KG1 (cell line): Measurements from ENCODE around the gene IQCE.
"Not testable (repeated sequence)": the region's sequence is repeated elsewhere in the genome, so short reads cannot be mapped to it uniquely, and the experiment has no call there.

Source experiments
- DNase-seq: peaks from one replicate; lab custom pipeline; 2025; lab: John Stamatoyannopoulos, UW

The IQCE gene

GRCh38 chr7:2582006-2582735 is 23.4 kb downstream of the IQCE start:
- no peak for DNase-seq

DNA sequence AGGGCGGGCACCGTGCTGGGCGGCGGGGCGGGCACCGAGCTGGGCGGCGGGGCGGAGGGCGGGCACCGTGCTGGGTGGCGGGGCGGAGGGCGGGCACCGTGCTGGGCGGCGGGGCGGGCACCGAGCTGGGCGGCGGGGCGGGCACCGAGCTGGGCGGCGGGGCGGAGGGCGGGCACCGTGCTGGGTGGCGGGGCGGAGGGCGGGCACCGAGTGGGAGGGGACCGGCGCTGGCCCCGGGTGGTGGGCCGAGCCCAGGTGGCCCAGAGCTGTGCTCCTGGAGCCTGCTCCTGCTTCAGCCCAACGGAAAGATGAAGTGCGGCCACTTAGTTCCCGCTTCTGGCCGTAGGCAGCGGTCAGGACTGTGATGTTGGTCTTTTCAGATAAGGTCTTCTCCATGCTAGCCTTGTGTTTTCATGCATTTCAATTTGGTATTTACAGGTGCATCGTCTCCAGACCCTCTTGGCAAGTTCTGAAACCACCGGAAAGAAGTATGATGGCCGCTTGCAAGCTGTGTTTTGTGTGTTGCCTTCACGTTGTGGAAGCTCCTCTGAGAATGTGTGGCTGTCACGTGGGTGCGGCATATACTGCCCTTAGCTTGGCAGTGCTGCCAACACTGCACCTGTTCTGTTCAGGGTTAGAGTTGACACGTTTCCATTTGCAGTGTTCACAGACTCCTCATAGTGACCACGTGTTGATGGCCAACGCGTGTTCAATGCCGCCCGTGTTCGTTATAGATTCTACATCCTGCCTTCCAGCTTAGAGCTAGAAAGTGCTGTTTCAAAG is 25.2 kb downstream of the IQCE start:
- DNase-seq, result no peak

GRCh38 chr7:2585446-2585845 is 26.7 kb downstream of the IQCE start:
- no peak for DNase-seq

DNA sequence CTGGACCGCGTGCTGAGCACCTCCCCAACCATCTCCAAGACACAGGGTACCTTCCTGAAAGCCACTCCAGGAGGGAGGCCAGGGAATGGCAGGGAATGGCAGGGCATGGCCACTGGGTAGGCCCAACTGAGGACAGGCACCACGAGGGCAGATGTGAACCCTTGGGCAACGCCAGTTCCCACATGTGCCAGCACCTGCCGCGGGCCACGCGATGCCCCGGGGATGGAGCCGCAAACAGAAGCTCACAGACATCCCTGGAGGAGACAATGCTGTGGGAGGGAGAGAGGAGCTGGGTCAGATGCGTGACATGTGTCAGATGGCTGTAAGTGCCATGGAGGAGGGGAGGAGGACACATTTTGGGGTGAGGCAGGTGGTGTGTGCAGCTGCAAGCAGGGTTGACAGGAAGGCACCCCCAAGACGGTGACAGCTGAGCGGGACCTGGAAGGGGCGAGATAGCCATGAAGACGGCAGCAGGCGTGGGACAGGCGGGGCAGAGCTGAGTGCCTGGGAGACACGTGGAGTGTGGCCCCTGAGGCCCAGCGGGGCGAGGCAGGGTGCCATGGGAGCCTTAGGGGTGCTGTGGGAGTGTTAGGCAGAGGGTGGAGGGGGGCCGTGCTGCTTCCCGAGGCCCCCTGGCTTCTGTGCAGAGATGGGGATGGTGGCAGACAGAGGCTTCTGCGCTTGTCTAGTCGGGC is 27.7 kb downstream of the IQCE start:
- DNase-seq, result no peak

GRCh38 chr7:2587134-2587533 is 28.4 kb downstream of the IQCE start:
- no peak for DNase-seq

GRCh38 chr7:2587778-2588177 is 29.0 kb downstream of the IQCE start:
- DNase-seq, result no peak

- DNase-seq, result no peak
Measured at GRCh38 chr7:2589341-2589740, 30.6 kb downstream of the IQCE start.

GRCh38 chr7:2589941-2590340 is 31.2 kb downstream of the IQCE start:
- DNase-seq, result not testable (repeated sequence)

GRCh38 chr7:2592375-2592865 is 33.6 kb downstream of the IQCE start:
- no peak for DNase-seq

- DNase-seq, result no peak
Measured at GRCh38 chr7:2593036-2593727, 34.4 kb downstream of the IQCE start.

DNA sequence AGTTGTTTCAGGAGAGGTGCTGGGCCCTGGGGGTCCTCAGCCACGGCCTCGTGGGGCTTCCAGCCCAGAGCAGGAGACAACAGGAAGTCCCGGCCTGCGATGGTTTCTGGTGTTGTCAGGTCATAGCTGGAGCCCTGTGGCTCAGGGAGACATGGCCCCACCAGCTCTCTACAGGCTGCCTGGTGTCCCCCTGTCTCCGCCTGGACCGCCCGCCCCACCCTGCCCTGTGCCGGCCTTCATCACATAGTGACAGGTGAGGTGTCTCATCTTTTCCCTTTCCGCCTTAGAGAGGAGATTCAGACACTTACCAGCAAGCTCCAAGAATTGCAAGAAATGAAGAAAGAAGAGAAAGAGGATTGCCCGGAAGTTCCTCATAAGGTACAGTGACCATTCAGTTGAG is 35.8 kb downstream of the IQCE start:
- DNase-seq, result no peak

- DNase-seq, result no peak
Measured at GRCh38 chr7:2595258-2595860, 36.6 kb downstream of the IQCE start.

DNA sequence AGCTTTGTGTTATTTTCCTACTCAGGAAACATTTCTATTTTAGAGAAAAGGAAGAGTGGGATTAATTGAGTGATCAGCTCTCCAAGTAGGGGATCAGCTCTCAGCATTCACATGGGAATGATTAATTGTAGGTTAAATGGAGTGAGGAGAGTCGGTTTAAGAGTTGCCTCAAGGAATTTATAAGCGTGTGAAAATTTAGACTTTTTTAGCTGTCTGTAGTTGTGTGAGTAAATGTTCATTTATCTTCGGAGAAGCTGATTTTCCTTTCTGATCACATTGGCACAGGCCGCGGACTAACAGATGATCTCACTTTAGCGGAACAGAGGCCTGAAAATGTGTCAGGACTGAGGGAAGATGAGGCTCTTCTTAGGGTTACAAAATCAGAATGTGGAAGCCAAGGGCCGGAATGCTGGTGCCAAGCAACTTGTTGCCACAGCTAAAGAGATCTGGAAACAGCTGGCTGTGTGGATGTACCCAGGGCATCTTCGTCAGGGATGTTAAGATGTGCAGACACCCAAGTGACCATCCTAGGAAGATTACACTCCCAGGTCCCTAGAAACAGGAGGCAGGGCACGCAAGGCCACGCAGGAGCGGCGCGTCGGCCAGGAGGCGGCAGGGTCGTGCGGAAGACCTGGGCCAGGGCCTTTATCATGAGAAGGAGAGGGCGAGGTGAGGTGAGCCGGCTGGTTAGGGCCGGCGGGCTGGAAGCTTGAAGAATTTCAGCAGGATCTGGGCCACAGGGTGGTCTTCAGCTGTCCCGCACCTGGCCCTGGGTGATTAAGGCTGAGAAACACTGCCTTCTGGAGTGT is 37.9 kb downstream of the IQCE start:
- no peak for DNase-seq

- no peak for DNase-seq
Measured at GRCh38 chr7:2597273-2597640, 38.5 kb downstream of the IQCE start.

DNA sequence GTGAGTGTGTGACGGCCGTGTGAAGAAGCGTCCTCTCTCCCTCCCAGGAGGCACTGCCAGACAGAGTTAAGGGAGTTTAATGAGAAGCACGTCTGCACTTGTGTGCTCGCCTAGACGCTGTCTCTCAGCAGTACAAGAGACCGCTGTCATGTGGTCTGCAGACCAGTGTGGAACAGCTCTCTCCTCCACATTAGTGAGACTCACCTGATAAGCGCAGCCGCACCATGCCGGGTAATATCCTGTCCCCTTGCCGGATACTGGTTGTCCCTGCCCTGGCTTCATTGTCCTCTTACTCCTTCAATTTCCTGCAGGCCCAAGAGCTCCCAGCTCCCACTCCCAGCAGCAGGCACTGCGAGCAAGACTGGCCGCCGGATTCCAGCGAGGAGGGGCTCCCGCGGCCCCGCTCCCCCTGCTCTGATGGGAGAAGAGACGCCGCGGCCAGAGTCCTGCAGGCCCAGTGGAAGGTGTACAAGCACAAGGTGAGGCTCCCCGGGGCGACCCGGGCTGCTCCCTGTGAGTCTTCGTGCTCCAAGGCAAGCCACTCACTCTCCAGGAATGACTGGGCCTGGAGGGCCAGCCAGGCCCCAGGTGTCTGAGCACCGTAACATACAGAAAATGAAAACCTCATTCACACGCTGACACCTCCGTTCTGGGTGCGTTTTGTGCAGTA is 39.5 kb downstream of the IQCE start:
- no peak for DNase-seq

- no peak for DNase-seq
Measured at GRCh38 chr7:2601065-2601464, 42.3 kb downstream of the IQCE start.

GRCh38 chr7:2601907-2602306 is 43.1 kb downstream of the IQCE start:
- DNase-seq, result no peak

DNA sequence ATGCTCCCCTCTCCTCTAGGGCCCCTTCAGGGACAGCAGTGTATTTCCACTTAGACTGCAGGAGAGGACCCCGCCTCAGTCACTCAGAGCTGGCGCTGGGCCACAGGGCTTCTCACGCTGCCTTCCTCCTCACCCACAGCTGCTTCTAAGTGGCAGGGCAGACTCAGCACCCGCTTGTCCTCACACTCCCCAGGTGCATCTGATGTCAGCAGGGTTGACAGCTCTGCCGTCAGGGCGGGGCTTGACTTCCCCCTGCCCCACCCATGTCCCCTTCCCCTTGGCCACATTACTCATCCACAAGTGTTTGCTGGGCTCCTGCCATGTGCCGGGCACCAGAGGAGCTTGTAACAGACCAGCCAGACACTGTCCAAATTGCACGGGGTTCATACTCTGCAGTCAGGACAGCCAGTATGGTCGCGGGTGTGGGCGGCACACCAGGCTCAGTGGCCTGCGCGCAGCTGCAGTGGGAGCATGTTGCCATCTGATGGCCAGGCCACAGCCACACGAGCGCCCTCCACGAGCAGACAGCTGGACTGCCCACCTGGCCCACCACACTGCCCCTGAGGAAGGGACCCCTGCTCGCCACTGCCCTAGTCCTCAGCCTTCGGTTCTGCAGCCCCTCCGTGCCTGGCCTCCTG is 43.7 kb downstream of the IQCE start:
- no peak for DNase-seq

- no peak for DNase-seq
Measured at GRCh38 chr7:2603044-2603965, 44.5 kb downstream of the IQCE start.
